Glutamatergic neuron (in vitro differentiated cells): ENCODE data around the gene SLC38A10. TPM values are rescaled to one million over a fixed set of nuclear protein-coding genes. Genes with fewer than 3 reads are reported as not detected.

ENCODE experiments used
- DNase-seq: peaks from one replicate; pipeline ENCODE4 v3.0.0; 2022
- H3K27ac Mint-ChIP-seq: one replicate; pipeline ENCODE4 v1.8.0; 2020; ENCODE audit warnings: mild to moderate bottlenecking, mixed read lengths, inconsistent platforms; ENCODE audit not compliant: unreplicated experiment
- H3K27me3 Mint-ChIP-seq: one replicate; pipeline ENCODE4 v1.8.0; 2020; ENCODE audit warnings: mild to moderate bottlenecking, moderate library complexity, mixed read lengths, inconsistent platforms; ENCODE audit not compliant: unreplicated experiment
- H3K36me3 Mint-ChIP-seq: one replicate; pipeline ENCODE4 v1.8.0; 2020; ENCODE audit warnings: mild to moderate bottlenecking, mixed read lengths, inconsistent platforms; ENCODE audit not compliant: unreplicated experiment
- H3K4me1 Mint-ChIP-seq: one replicate; pipeline ENCODE4 v1.8.0; 2020; ENCODE audit warnings: mild to moderate bottlenecking, low read depth, mixed read lengths, inconsistent platforms; ENCODE audit not compliant: unreplicated experiment
- H3K4me3 Mint-ChIP-seq: one replicate; pipeline ENCODE4 v1.8.0; 2020; ENCODE audit warnings: mild to moderate bottlenecking, mixed read lengths, inconsistent platforms; ENCODE audit not compliant: unreplicated experiment
- H3K9me3 Mint-ChIP-seq: one replicate; pipeline ENCODE4 v1.8.0; 2020; ENCODE audit warnings: mild to moderate bottlenecking, moderate library complexity, mixed read lengths, inconsistent platforms; ENCODE audit not compliant: unreplicated experiment
- total RNA-seq: library from RNA; stranded (reverse); fragmentation: NEBNext Ultra II Directional; extraction: Animal tissue kit (Norgen Biotek cat#: 25700); gene quantifications from one replicate; pipeline ENCODE4 v1.2.1, GENCODE V29; 2021; ENCODE audit not compliant: unreplicated experiment
- TF ChIP-seq, protein P1 (sequence below): fragments of 200-600 bp; sonication (generic); IDR thresholded peaks from one replicate; pipeline ENCODE4 v1.5.0; 2021; ENCODE audit not compliant: partially characterized antibody, unreplicated experiment

The SLC38A10 gene
- total RNA-seq, 1 donor from 2014 or later: 92.4 TPM

DNA sequence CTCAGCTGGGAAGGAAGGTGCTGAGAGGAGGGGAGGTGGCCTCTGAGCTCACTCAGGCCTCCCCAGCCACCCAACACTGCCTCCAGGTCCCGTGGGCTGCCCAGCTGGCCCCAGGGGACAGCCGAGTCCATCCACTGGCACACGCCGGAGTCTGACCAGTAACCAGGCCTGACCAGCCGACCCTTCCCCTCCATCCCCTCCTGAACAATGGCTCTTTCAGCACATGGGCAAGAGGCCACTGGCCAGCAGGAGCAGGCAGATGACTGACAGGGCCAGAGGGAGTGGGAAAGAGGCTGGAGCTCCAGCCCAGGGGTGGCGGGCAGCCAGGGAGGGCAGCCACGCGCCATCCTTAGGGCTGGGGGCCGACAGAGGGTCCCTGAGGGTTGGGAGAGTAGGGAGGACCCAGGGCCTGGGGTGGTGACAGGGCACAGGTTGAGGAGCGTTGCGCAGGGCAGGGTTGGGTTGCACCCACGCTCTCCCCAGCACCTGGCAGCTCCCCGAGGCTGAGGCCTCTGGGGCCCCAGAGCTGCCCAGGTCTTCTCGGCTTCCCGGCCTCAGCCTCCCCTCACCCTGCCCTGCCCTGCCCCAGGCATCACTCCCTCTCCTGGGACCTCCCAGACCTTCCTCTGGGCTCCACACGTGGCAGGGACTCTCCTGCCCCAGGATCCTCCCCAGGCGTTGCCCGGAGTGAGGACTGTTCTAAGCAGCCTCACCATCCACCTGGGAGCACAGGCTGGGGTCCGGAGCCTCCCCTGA is 20.2 kb upstream of the SLC38A10 start:
- TF ChIP-seq, protein P1, sequence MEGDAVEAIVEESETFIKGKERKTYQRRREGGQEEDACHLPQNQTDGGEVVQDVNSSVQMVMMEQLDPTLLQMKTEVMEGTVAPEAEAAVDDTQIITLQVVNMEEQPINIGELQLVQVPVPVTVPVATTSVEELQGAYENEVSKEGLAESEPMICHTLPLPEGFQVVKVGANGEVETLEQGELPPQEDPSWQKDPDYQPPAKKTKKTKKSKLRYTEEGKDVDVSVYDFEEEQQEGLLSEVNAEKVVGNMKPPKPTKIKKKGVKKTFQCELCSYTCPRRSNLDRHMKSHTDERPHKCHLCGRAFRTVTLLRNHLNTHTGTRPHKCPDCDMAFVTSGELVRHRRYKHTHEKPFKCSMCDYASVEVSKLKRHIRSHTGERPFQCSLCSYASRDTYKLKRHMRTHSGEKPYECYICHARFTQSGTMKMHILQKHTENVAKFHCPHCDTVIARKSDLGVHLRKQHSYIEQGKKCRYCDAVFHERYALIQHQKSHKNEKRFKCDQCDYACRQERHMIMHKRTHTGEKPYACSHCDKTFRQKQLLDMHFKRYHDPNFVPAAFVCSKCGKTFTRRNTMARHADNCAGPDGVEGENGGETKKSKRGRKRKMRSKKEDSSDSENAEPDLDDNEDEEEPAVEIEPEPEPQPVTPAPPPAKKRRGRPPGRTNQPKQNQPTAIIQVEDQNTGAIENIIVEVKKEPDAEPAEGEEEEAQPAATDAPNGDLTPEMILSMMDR: no peak
- Mint-ChIP-seq H3K4me1 (peaks cover 9% of the 10 kb centered on the region), H3K27ac (no peak overlapping the region), H3K4me3 (no peak overlapping the region), H3K36me3 (no peaks in the 10 kb centered on the region), H3K9me3 (peaks cover 4% of the 10 kb centered on the region), H3K27me3 (peaks cover 2% of the 10 kb centered on the region)
- peak; percentile 19 for DNase-seq

DNA sequence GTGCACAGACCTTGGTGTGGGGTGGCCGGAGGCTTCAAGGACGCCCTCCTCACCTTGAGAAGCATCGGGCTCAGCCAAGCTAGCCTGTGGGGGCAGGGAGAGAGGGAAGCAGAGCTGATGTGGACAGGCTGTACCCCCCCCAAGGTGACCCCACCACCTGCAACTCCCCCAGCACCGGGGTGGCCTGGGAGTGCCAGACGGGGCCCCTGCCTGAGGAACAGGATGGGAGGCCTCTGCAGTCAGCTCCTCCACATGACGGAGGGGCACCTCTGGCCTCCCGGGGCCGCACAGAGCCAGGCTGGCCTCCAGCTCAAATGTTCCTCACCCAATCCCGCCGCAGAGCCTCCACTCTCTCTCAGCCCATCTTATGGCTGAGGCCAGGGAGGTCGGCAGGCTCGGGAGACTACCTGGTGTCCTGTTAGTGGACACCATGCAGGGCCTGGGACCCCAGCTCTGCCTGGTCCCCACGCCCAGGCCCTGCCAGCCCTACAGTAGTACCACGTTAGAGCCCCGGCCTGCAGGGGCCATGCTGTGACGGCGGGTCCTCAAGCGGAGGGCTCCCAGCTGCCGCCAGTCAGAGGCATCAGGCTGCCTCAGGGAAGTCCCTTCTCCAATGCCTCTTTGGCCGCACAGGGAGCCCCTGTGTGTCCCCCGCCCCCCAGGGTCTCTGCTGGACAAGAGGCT is 19.4 kb upstream of the SLC38A10 start:
- peak; percentile 16 for DNase-seq
- H3K4me1 Mint-ChIP-seq: peaks cover 9% of the 10 kb centered on the region
- no peak overlapping the region for H3K4me3 Mint-ChIP-seq
- peaks cover 4% of the 10 kb centered on the region for H3K9me3 Mint-ChIP-seq
- TF ChIP-seq, protein P1: no peak
- H3K27me3 Mint-ChIP-seq: peaks cover 2% of the 10 kb centered on the region
- H3K27ac Mint-ChIP-seq: no peak overlapping the region
- no peaks in the 10 kb centered on the region for H3K36me3 Mint-ChIP-seq

DNA sequence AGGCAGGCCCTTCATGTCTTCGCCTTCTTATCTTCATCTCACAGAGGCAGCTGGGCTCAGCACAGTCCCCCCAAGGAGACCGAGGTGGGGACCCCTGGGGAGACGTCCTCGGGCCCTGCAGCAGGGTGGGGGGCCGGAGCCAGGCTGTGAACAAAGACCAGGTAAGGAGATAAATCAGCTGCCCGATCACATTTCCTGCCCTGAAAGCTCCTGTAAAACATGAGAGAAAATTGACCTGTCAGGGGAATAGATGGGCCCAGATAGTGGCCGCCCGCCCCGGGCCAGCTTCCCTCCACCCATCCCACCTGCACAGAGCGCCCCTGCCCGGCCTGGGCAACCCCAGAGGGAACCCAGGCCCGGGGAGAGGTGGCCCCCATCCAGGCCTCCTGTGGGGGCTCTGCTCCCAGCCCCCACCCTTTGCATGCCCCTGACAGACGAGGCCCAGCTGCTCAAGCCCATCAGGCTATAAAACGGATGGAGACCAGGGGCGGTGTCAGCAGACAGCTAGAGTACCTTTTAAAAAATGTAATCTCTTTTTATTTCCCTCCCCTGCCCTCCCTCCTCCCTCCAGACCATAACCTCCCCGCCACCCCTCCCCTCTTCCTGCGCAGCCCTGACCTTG is 18.8 kb upstream of the SLC38A10 start:
- Mint-ChIP-seq H3K4me3 (no peak overlapping the region), H3K27me3 (peaks cover 3% of the 10 kb centered on the region), H3K9me3 (peaks cover 4% of the 10 kb centered on the region), H3K4me1 (peaks cover 12% of the 10 kb centered on the region), H3K36me3 (no peaks in the 10 kb centered on the region), H3K27ac (no peak overlapping the region)
- peak; percentile 16 for DNase-seq
- TF ChIP-seq, protein P1: no peak

DNA sequence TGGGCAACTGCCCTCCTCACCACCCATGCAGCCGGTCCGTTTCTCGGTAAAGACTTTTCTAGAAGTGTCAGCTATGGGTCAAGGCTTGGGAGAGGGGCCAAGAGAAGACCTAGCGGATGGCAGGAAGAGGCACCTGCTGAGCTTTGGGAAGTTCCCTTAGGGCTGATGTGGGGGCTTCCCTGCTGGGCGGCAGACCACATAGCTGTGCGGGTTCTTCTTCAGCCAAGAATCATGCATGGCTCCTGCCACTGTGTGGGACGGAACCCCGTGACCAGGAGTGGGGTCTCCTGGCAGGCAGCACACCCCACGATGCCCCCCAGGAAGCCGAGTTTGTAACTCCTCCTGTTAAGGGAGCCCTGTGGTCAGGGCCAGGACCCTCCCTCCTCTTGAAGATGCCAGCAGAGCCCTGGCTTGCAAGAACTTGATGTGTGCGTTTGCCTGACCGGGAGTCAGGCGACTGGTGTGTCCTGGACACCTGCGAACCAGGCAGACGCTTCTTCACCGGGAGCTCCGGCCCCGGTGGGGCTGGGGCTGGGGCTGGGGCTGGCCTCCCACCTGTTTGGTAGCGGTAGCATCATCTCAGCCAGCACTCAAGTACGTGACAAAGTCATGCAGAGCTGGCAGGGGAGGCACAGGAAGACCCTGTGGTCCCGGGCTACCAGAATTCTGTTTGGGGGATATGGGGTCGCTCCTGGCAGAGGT is 17.7 kb upstream of the SLC38A10 start:
- TF ChIP-seq, protein P1: no peak
- no peak overlapping the region for H3K4me3 Mint-ChIP-seq
- DNase-seq: peak; percentile 8
- no peak overlapping the region for H3K27ac Mint-ChIP-seq
- no peaks in the 10 kb centered on the region for H3K36me3 Mint-ChIP-seq
- H3K9me3 Mint-ChIP-seq: peaks cover 4% of the 10 kb centered on the region
- peaks cover 9% of the 10 kb centered on the region for H3K4me1 Mint-ChIP-seq
- peaks cover 5% of the 10 kb centered on the region for H3K27me3 Mint-ChIP-seq
